ENCODE measurements around the gene MAML2.

Gene MAML2

GRCh38 chr11:96265220-96265737, 77.7 kb downstream of the MAML2 start:
- peaks cover 4% of the 10 kb centered on the region for H3K36me3 ChIP-seq (ENCODE audit: control insufficient read depth, insufficient read depth, low read length, severe bottlenecking)
- DNase-seq (ENCODE audit: low read depth), result no peak
- H3K27me3 ChIP-seq (replicated peaks; ENCODE audit: control insufficient read depth, insufficient read depth, low read length), result no peaks in the 10 kb centered on the region
- H3K4me1 ChIP-seq (ENCODE audit: control insufficient read depth, insufficient read depth, low read length), result peaks cover 47% of the 10 kb centered on the region
- H3K4me3 ChIP-seq (ENCODE audit: low read length), result no peak overlapping the region
- H3K9ac ChIP-seq (ENCODE audit: low read length), result no peak overlapping the region
- H3K9me3 ChIP-seq (ENCODE audit: control insufficient read depth, low read length), result no peaks in the 10 kb centered on the region

DNA sequence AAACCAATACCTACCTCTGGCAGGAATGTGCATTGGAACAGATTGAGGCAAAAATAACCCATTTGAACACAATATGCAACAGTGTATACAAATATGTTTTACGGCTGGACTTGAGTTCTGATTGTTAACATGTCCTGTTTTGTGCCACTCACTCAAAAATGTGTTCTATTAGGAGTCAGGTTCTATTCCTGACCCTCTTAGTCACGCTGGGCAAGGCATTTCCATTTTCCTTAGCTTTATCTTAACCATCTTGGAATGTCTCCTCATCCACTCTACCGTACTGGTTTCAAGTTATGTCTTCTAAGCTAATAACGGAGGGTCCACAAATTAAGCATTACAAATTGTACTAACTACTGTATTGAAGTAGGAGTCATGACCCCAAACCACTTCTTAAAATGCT, 78.6 kb downstream of the MAML2 start:
- Histone ChIP-seq H3K4me3 (ENCODE audit: low read length) (no peak overlapping the region), H3K9ac (ENCODE audit: low read length) (no peak overlapping the region), H3K4me1 (ENCODE audit: control insufficient read depth, insufficient read depth, low read length) (peaks cover 56% of the 10 kb centered on the region), H3K36me3 (ENCODE audit: control insufficient read depth, insufficient read depth, low read length, severe bottlenecking) (no peaks in the 10 kb centered on the region), H3K9me3 (ENCODE audit: control insufficient read depth, low read length) (no peaks in the 10 kb centered on the region), H3K27me3 (replicated peaks; ENCODE audit: control insufficient read depth, insufficient read depth, low read length) (no peaks in the 10 kb centered on the region)
- DNase-seq (ENCODE audit: low read depth), result no peak

GRCh38 chr11:96263238-96263763, 79.7 kb downstream of the MAML2 start:
- Histone ChIP-seq H3K9ac (ENCODE audit: low read length) (peak overlapping the region; percentile 40), H3K4me3 (ENCODE audit: low read length) (peak overlapping the region; percentile 29), H3K4me1 (ENCODE audit: control insufficient read depth, insufficient read depth, low read length) (peaks cover 67% of the 10 kb centered on the region), H3K27me3 (replicated peaks; ENCODE audit: control insufficient read depth, insufficient read depth, low read length) (no peaks in the 10 kb centered on the region), H3K9me3 (ENCODE audit: control insufficient read depth, low read length) (no peaks in the 10 kb centered on the region), H3K36me3 (ENCODE audit: control insufficient read depth, insufficient read depth, low read length, severe bottlenecking) (no peaks in the 10 kb centered on the region)
- DNase-seq (ENCODE audit: low read depth), result peak; percentile 93

GRCh38 chr11:96260532-96260931, 82.5 kb downstream of the MAML2 start:
- no peak for DNase-seq (ENCODE audit: low read depth)
- no peaks in the 10 kb centered on the region for H3K9me3 ChIP-seq (ENCODE audit: control insufficient read depth, low read length)
- no peak overlapping the region for H3K4me3 ChIP-seq (ENCODE audit: low read length)
- peaks cover 79% of the 10 kb centered on the region for H3K4me1 ChIP-seq (ENCODE audit: control insufficient read depth, insufficient read depth, low read length)
- no peaks in the 10 kb centered on the region for H3K36me3 ChIP-seq (ENCODE audit: control insufficient read depth, insufficient read depth, low read length, severe bottlenecking)
- H3K9ac ChIP-seq (ENCODE audit: low read length), result peak overlapping the region; percentile 69
- no peaks in the 10 kb centered on the region for H3K27me3 ChIP-seq (replicated peaks; ENCODE audit: control insufficient read depth, insufficient read depth, low read length)

GRCh38 chr11:96260067-96260511, 82.9 kb downstream of the MAML2 start:
- Histone ChIP-seq H3K4me1 (ENCODE audit: control insufficient read depth, insufficient read depth, low read length) (peaks cover 75% of the 10 kb centered on the region), H3K9ac (ENCODE audit: low read length) (peak overlapping the region; percentile 69), H3K4me3 (ENCODE audit: low read length) (peak overlapping the region; percentile 57), H3K36me3 (ENCODE audit: control insufficient read depth, insufficient read depth, low read length, severe bottlenecking) (no peaks in the 10 kb centered on the region), H3K27me3 (replicated peaks; ENCODE audit: control insufficient read depth, insufficient read depth, low read length) (no peaks in the 10 kb centered on the region), H3K9me3 (ENCODE audit: control insufficient read depth, low read length) (no peaks in the 10 kb centered on the region)
- DNase-seq (ENCODE audit: low read depth), result no peak

DNA sequence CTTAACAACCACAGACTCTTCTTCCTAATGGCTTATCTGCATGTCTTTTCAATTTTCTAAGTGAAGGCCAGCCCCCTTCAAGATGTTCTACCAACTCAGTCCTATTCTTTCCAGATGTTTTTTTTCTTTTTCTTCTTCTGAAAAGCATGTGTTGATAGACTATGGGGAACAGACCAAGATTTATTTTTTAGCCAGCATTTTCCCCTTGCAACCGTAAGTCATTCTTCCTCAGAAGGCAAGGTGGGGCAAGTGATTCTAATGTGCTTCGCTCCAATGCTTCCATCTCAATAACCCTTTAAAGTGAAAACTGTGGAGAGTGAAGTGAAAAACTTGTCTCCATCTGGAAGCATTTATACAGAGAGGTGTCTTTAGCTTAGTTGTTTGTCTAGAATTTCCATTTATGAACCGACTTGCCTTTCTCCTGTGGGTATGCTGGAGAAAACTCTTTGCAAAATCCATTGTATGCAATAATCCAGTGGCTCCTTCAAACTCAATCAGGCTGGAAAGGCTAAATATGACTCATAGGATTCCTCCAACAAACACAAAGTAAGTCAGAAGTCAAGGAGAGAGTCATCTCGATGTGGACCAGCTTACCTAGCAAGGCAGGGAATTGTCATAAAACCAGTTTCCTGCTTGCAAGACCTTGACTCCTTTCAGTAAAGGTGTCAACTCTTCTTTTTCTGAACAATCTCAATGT, 83.7 kb downstream of the MAML2 start:
- Histone ChIP-seq H3K4me1 (ENCODE audit: control insufficient read depth, insufficient read depth, low read length) (peaks cover 66% of the 10 kb centered on the region), H3K4me3 (ENCODE audit: low read length) (peak overlapping the region; percentile 57), H3K27me3 (replicated peaks; ENCODE audit: control insufficient read depth, insufficient read depth, low read length) (no peaks in the 10 kb centered on the region), H3K36me3 (ENCODE audit: control insufficient read depth, insufficient read depth, low read length, severe bottlenecking) (no peaks in the 10 kb centered on the region), H3K9ac (ENCODE audit: low read length) (peak overlapping the region; percentile 69), H3K9me3 (ENCODE audit: control insufficient read depth, low read length) (no peaks in the 10 kb centered on the region)
- peak; percentile 66 for DNase-seq (ENCODE audit: low read depth)

- H3K4me1 ChIP-seq (ENCODE audit: control insufficient read depth, insufficient read depth, low read length), result peaks cover 57% of the 10 kb centered on the region
- DNase-seq (ENCODE audit: low read depth), result no peak
- H3K9ac ChIP-seq (ENCODE audit: low read length), result peak overlapping the region; percentile 69
- H3K4me3 ChIP-seq (ENCODE audit: low read length), result peak overlapping the region; percentile 57
- no peaks in the 10 kb centered on the region for H3K27me3 ChIP-seq (replicated peaks; ENCODE audit: control insufficient read depth, insufficient read depth, low read length)
- H3K36me3 ChIP-seq (ENCODE audit: control insufficient read depth, insufficient read depth, low read length, severe bottlenecking), result no peaks in the 10 kb centered on the region
- no peaks in the 10 kb centered on the region for H3K9me3 ChIP-seq (ENCODE audit: control insufficient read depth, low read length)
Observed at GRCh38 chr11:96257972-96258934, 84.7 kb downstream of the MAML2 start.

GRCh38 chr11:96257036-96257435, 86.0 kb downstream of the MAML2 start:
- DNase-seq (ENCODE audit: low read depth), result peak; percentile 42
- Histone ChIP-seq H3K36me3 (ENCODE audit: control insufficient read depth, insufficient read depth, low read length, severe bottlenecking) (no peaks in the 10 kb centered on the region), H3K9ac (ENCODE audit: low read length) (peak overlapping the region; percentile 69), H3K4me3 (ENCODE audit: low read length) (peak overlapping the region; percentile 38), H3K27me3 (replicated peaks; ENCODE audit: control insufficient read depth, insufficient read depth, low read length) (no peaks in the 10 kb centered on the region), H3K4me1 (ENCODE audit: control insufficient read depth, insufficient read depth, low read length) (peaks cover 51% of the 10 kb centered on the region), H3K9me3 (ENCODE audit: control insufficient read depth, low read length) (no peaks in the 10 kb centered on the region)

DNA sequence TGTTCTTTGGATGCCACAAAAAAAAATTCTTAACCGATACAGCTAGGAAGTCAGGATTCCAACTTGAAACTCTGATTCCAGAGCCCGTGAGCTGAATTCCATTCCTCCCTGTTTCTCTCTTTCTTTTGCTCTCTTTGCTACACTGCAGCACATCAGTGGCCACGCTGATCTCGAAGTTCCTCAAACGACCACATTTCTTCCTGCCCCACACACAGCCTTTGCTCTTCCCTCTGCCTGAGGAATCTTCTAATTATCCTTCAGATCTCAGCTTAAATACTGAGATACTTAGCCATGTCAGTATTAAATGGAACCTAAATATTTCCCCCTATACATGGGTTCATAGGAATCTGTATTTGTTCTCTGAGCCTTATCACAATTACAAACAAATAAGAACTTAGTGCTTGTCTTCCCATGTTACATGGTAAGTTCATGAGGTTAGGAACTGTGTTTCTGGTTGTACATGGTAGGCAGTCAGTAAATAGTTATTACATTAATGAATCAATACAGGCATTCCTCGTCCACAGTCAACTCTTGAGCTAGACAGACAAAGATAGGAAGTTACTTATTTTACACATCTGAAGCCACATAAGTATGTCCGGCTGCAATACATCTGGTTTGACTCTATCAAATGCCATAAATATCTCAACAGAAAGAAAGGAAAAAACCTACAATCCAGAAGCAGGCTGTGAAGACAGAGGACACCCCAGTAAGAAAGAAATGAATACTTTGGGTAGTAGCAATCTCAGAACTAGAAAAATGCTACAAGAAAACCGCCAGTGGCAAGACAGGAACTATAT, 86.6 kb downstream of the MAML2 start:
- Histone ChIP-seq H3K9ac (ENCODE audit: low read length) (peak overlapping the region; percentile 69), H3K27me3 (replicated peaks; ENCODE audit: control insufficient read depth, insufficient read depth, low read length) (no peaks in the 10 kb centered on the region), H3K9me3 (ENCODE audit: control insufficient read depth, low read length) (no peaks in the 10 kb centered on the region), H3K4me3 (ENCODE audit: low read length) (peak overlapping the region; percentile 4), H3K36me3 (ENCODE audit: control insufficient read depth, insufficient read depth, low read length, severe bottlenecking) (no peaks in the 10 kb centered on the region), H3K4me1 (ENCODE audit: control insufficient read depth, insufficient read depth, low read length) (peaks cover 51% of the 10 kb centered on the region)
- peak; percentile 52 for DNase-seq (ENCODE audit: low read depth)

DNA sequence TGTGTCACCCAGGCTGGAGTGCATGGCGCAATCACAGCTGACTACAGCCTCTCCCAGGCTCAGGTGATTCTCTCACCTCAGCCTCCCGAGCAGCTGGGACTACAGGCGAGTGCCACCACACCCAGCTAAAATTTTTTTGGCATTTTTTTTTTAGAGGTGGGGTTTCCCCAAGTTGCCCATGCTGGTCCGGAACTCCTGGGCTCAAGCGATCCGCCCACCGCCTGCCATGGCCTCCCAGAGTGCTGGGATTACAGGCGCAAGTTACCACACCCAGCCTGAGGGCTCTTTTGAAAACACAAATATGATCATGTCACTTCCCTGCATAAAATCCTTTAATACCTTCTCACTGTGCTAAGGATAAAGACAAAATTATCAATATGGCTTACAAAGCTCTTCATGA, 88.1 kb downstream of the MAML2 start:
- Histone ChIP-seq H3K9ac (ENCODE audit: low read length) (no peak overlapping the region), H3K36me3 (ENCODE audit: control insufficient read depth, insufficient read depth, low read length, severe bottlenecking) (no peaks in the 10 kb centered on the region), H3K27me3 (replicated peaks; ENCODE audit: control insufficient read depth, insufficient read depth, low read length) (no peaks in the 10 kb centered on the region), H3K4me1 (ENCODE audit: control insufficient read depth, insufficient read depth, low read length) (peaks cover 40% of the 10 kb centered on the region), H3K4me3 (ENCODE audit: low read length) (no peak overlapping the region), H3K9me3 (ENCODE audit: control insufficient read depth, low read length) (no peaks in the 10 kb centered on the region)
- no peak for DNase-seq (ENCODE audit: low read depth)
